HepG2 (cell line): Measurements from ENCODE around the gene SCUBE2. TPM values are rescaled to one million over a fixed set of nuclear protein-coding genes. Genes with fewer than 3 reads are reported as not detected.

Experiments
- BCL3 ChIP-seq: sonication (generic); formaldehyde crosslinking; IDR thresholded peaks from 2 replicates; pipeline ENCODE4 v1.5.1; 2020; ENCODE audit warnings: mild to moderate bottlenecking, missing genetic modification reagents, moderate library complexity
- CENPBD1 ChIP-seq: sonication (generic); formaldehyde crosslinking; IDR thresholded peaks from 2 replicates; pipeline ENCODE4 v1.8.0; 2022; ENCODE audit warnings: missing genetic modification reagents, low read depth, mild to moderate bottlenecking, borderline replicate concordance
- DR1 ChIP-seq: sonication (generic); formaldehyde crosslinking; IDR thresholded peaks from 2 replicates; pipeline ENCODE4 v1.8.0; 2021; ENCODE audit warnings: mild to moderate bottlenecking, missing genetic modification reagents, inconsistent platforms
- MED13 ChIP-seq: sonication (generic); formaldehyde crosslinking; IDR thresholded peaks from 2 replicates; pipeline ENCODE4 v1.5.0; 2020; ENCODE audit warnings: missing genetic modification reagents
- PHB2 ChIP-seq: fragments of 450-650 bp; IDR thresholded peaks from 2 replicates; pipeline ENCODE4 v1.6.1; 2018; ENCODE audit not compliant: partially characterized antibody
- PHF21A ChIP-seq: sonication (generic); formaldehyde crosslinking; IDR thresholded peaks from 2 replicates; pipeline ENCODE4 v1.5.0; 2020; ENCODE audit warnings: mild to moderate bottlenecking, missing genetic modification reagents
- POLR2A ChIP-seq, 2 experiments: IDR thresholded peaks; 2 replicates each; pipeline ENCODE4 v1.6.1; 2011; ENCODE audit warnings: low read depth in 2 of 2, low read length in 2 of 2, mild to moderate bottlenecking in 1 of 2, moderate library complexity in 1 of 2; ENCODE audit not compliant: insufficient read depth in 1 of 2
- RAD51 ChIP-seq: fragments of 450-650 bp; IDR thresholded peaks from 2 replicates; pipeline ENCODE4 v1.6.1; 2016; ENCODE audit warnings: borderline replicate concordance
- SALL1 ChIP-seq: sonication (generic); formaldehyde crosslinking; IDR thresholded peaks from 2 replicates; pipeline ENCODE4 v1.8.0; 2022; ENCODE audit warnings: mild to moderate bottlenecking, missing genetic modification reagents
- SIN3A ChIP-seq: IDR thresholded peaks from 2 replicates; pipeline ENCODE4 v1.6.1; 2011; ENCODE audit warnings: low read depth, mild to moderate bottlenecking, control low read depth, low read length, borderline replicate concordance
- ZBTB26 ChIP-seq: IDR thresholded peaks from 2 replicates; pipeline ENCODE4 v1.6.1; 2016; ENCODE audit warnings: missing compliant biosample characterization, missing genetic modification reagents, borderline replicate concordance
- ZFX ChIP-seq: sonication (generic); formaldehyde crosslinking; IDR thresholded peaks from 2 replicates; pipeline ENCODE4 v1.4.0; 2020; ENCODE audit warnings: mild to moderate bottlenecking, low read depth, missing genetic modification reagents, moderate library complexity
- ZNF121 ChIP-seq: sonication (generic); formaldehyde crosslinking; IDR thresholded peaks from 2 replicates; pipeline ENCODE4 v1.5.0; 2020; ENCODE audit warnings: mild to moderate bottlenecking, missing genetic modification reagents
- ZNF441 ChIP-seq: sonication (generic); formaldehyde crosslinking; IDR thresholded peaks from 2 replicates; pipeline ENCODE4 v1.7.0; 2021; ENCODE audit warnings: missing genetic modification reagents, borderline replicate concordance
- ZNF615 ChIP-seq: sonication (generic); formaldehyde crosslinking; IDR thresholded peaks from 2 replicates; pipeline ENCODE4 v1.5.0; 2020; ENCODE audit warnings: mild to moderate bottlenecking, missing genetic modification reagents, borderline replicate concordance
- ZNF691 ChIP-seq: sonication (generic); formaldehyde crosslinking; IDR thresholded peaks from 2 replicates; pipeline ENCODE4 v1.4.0; 2020; ENCODE audit warnings: missing genetic modification reagents, low read depth, mild to moderate bottlenecking, borderline replicate concordance
- ZNF776 ChIP-seq: sonication (generic); formaldehyde crosslinking; IDR thresholded peaks from 2 replicates; pipeline ENCODE4 v1.4.0; 2020; ENCODE audit warnings: mild to moderate bottlenecking, missing genetic modification reagents
- ZSCAN5A ChIP-seq: sonication (generic); formaldehyde crosslinking; IDR thresholded peaks from 2 replicates; pipeline ENCODE4 v1.8.0; 2022; ENCODE audit warnings: mild to moderate bottlenecking, missing genetic modification reagents, borderline replicate concordance
- polyA plus RNA-seq, 8 experiments: library from polyadenylated mRNA; depleted of rRNA in 3 of 8; stranded (reverse) in 7 of 8; unstranded in 1 of 8; fragments of >200 nt; fragmentation: Illumina TruSeq in 4 of 8; extraction: Trizol in 4 of 8; gene quantifications; 2 replicates each; pipeline versions ENCODE4 v1.2.1 to v1.2.3, GENCODE V29; 2011 to 2016; ENCODE audit warnings: low read depth in 4 of 8, missing spikeins in 1 of 8, mixed read lengths in 1 of 8; ENCODE audit not compliant: insufficient read depth in 1 of 8
- total RNA-seq, 5 experiments: library from RNA; depleted of rRNA; stranded (reverse); fragments of >200 nt; fragmentation: Illumina TruSeq; extraction: Trizol; gene quantifications; 2 replicates each; pipeline ENCODE4 v1.2.3, GENCODE V29; 2016; ENCODE audit warnings: low read depth in 1 of 5
- TF ChIP-seq, protein P1 (sequence below): sonication (generic); formaldehyde crosslinking; IDR thresholded peaks from 2 replicates; pipeline ENCODE4 v1.4.0; 2020; ENCODE audit warnings: missing genetic modification reagents, borderline replicate concordance

The SCUBE2 gene
- total and polyA plus RNA-seq, 2 of the 13 experiments (the other 11 are each of a cell fraction or from before 2014, with no cell fraction given), result 0.09 TPM; not detected in 1

DNA sequence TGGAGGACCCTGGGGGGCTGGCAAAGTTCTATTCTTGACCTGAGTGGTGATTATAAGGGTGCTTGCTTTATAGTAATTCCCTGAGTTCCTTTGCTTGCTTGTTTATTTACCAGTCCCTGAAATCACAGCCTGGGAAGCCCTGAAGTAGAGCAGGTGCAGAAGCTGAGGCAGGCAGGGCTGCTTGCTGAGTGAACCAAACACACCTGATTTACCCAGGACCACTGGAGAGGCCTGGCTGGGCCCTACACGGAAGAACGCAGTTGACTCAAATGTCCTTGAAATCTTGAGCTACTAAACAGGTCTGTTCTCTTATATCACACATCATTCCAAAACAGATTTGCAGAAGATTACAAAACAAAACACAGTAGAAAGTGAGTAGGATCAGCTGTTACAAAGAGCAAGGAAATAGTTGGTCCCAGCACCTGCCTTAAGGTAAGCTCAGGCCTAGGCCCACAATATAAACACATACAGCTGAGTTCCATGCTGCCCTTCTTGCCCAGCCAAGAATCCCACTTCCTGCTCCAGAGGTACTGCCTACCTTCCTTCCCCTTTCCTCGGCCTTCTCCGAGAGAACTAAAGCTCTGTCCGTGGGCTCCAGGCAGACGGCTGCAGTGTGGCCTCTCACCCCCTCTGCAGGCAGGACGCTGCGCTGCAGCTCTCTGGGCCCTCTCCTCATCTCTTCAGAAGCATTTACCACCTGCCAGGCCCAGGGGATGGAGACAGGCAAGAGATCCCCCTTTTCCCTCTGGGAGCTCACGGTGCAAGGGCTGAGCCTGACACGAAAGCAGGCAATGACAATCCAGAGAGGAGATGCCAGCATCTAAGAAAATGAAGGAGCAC is 46.1 kb upstream of the SCUBE2 start (continued):
- TF ChIP-seq BCL3 (peak; percentile 37; the same call in 1 of the 2 replicates), ZNF691 (CRISPR knock-in tag) (no peak), ZFX (CRISPR knock-in tag) (peak; percentile 42; the same call in 1 of the 2 replicates), SIN3A (no peak), POLR2A (IDR thresholded peaks at IDR 0.05; ENCODE audit: insufficient read depth in 1 of 2, low read depth in 2 of 2, low read length in 2 of 2) (no peak), DR1 (CRISPR knock-in tag) (no peak), ZNF121 (CRISPR knock-in tag) (no peak), ZNF441 (CRISPR knock-in tag) (no peak), MED13 (CRISPR knock-in tag) (no peak), ZBTB26 (CRISPR knock-in tag) (no peak), SALL1 (CRISPR knock-in tag) (0 out of 2 replicates have a peak, but pooled peaks have one; percentile 34), PHF21A (CRISPR knock-in tag) (no peak), ZNF776 (CRISPR knock-in tag) (no peak), RAD51 (no peak), ZNF615 (CRISPR knock-in tag) (no peak), CENPBD1 (no peak), PHB2 (no peak), ZSCAN5A (CRISPR knock-in tag) (no peak)
- TF ChIP-seq, protein P1, sequence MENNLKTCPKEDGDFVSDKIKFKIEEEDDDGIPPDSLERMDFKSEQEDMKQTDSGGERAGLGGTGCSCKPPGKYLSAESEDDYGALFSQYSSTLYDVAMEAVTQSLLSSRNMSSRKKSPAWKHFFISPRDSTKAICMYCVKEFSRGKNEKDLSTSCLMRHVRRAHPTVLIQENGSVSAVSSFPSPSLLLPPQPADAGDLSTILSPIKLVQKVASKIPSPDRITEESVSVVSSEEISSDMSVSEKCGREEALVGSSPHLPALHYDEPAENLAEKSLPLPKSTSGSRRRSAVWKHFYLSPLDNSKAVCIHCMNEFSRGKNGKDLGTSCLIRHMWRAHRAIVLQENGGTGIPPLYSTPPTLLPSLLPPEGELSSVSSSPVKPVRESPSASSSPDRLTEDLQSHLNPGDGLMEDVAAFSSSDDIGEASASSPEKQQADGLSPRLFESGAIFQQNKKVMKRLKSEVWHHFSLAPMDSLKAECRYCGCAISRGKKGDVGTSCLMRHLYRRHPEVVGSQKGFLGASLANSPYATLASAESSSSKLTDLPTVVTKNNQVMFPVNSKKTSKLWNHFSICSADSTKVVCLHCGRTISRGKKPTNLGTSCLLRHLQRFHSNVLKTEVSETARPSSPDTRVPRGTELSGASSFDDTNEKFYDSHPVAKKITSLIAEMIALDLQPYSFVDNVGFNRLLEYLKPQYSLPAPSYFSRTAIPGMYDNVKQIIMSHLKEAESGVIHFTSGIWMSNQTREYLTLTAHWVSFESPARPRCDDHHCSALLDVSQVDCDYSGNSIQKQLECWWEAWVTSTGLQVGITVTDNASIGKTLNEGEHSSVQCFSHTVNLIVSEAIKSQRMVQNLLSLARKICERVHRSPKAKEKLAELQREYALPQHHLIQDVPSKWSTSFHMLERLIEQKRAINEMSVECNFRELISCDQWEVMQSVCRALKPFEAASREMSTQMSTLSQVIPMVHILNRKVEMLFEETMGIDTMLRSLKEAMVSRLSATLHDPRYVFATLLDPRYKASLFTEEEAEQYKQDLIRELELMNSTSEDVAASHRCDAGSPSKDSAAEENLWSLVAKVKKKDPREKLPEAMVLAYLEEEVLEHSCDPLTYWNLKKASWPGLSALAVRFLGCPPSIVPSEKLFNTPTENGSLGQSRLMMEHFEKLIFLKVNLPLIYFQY, result no peak
